Kidney epithelial cell (primary cell): ENCODE measurements around the gene CTLA4. TPM values are rescaled to one million over a fixed set of nuclear protein-coding genes. Genes with fewer than 3 reads are reported as not detected.

Source experiments
- DNase-seq: peaks from one replicate; pipeline ENCODE4 v3.0.0-alpha.2; 2010; ENCODE audit warnings: low read depth
- H3K27me3 ChIP-seq: 2 replicates; pipeline ENCODE4 v1.6.0; 2011; ENCODE audit warnings: low read length; ENCODE audit not compliant: control insufficient read depth, insufficient read depth
- H3K36me3 ChIP-seq: 2 replicates; pipeline ENCODE4 v1.5.1; 2011; ENCODE audit warnings: low read length; ENCODE audit not compliant: control insufficient read depth, insufficient read depth
- H3K4me3 ChIP-seq: 2 replicates; pipeline ENCODE4 v1.5.1; 2011; ENCODE audit warnings: low read depth, mild to moderate bottlenecking, control low read depth, low read length
- CTCF ChIP-seq: IDR thresholded peaks from 2 replicates; pipeline ENCODE4 v1.5.1; 2011; ENCODE audit warnings: mild to moderate bottlenecking, moderate library complexity, low read length, control low read depth, inconsistent platforms; ENCODE audit not compliant: insufficient read depth, poor library complexity, severe bottlenecking
- total RNA-seq: library from RNA; depleted of rRNA; stranded (reverse); fragments of >200 nt; gene quantifications from 2 replicates; pipeline ENCODE4 v1.2.3, GENCODE V29; 2015

Gene CTLA4
- total RNA-seq, 1 donor from 2014 or later, result not detected

- no peak for TF ChIP-seq CTCF
- H3K4me3 ChIP-seq, result no peak overlapping the region
- no peaks in the 10 kb centered on the region for H3K27me3 ChIP-seq
- no peak for DNase-seq
- H3K36me3 ChIP-seq, result no peaks in the 10 kb centered on the region
These were observed 32.7 kb downstream of the CTLA4 start for GRCh38 chr2:203900253-203900652.

GRCh38 chr2:203904022-203904421 lies 36.5 kb downstream of the CTLA4 start:
- Histone ChIP-seq H3K4me3 (no peak overlapping the region), H3K27me3 (no peaks in the 10 kb centered on the region), H3K36me3 (no peaks in the 10 kb centered on the region)
- no peak for TF ChIP-seq CTCF
- DNase-seq, result no peak

- no peak overlapping the region for H3K4me3 ChIP-seq
- TF ChIP-seq CTCF, result no peak
- DNase-seq, result no peak
- H3K36me3 ChIP-seq, result no peaks in the 10 kb centered on the region
- no peaks in the 10 kb centered on the region for H3K27me3 ChIP-seq
These were observed 38.1 kb downstream of the CTLA4 start for GRCh38 chr2:203905656-203906055.

GRCh38 chr2:203908066-203908796 lies 40.7 kb downstream of the CTLA4 start:
- no peak for TF ChIP-seq CTCF
- H3K27me3 ChIP-seq, result no peaks in the 10 kb centered on the region
- no peaks in the 10 kb centered on the region for H3K36me3 ChIP-seq
- no peak overlapping the region for H3K4me3 ChIP-seq
- DNase-seq, result no peak

- Histone ChIP-seq H3K27me3 (no peaks in the 10 kb centered on the region), H3K36me3 (no peaks in the 10 kb centered on the region), H3K4me3 (no peak overlapping the region)
- DNase-seq, result no peak
- no peak for TF ChIP-seq CTCF
These were observed 41.2 kb downstream of the CTLA4 start for GRCh38 chr2:203908797-203909185.
